Keratinocyte (primary cell): ENCODE data around the gene ANKRD18B.
"Not testable (repeated sequence)": the region's sequence is repeated elsewhere in the genome, so short reads cannot be mapped to it uniquely, and the experiment has no call there.

ENCODE experiments used
- EZH2 ChIP-seq: IDR thresholded peaks from one replicate; pipeline ENCODE4 v1.6.1; 2012; ENCODE audit warnings: inconsistent platforms, mild to moderate bottlenecking, low read length, moderate library complexity
- TF ChIP-seq, protein P1 (sequence below), 3 experiments: IDR thresholded peaks in 1 of 3; conservative IDR thresholded peaks in 1 of 3; optimal IDR thresholded peaks in 1 of 3; 2 replicates in 2 of 3; 3 replicates in 1 of 3; pipeline versions ENCODE3 to v1.5.1; 2011; ENCODE audit warnings: low read length in 3 of 3, mild to moderate bottlenecking in 3 of 3, moderate library complexity in 2 of 3, control low read depth in 1 of 3, inconsistent platforms in 1 of 3; ENCODE audit not compliant: insufficient read depth in 2 of 3; ENCODE audit errors: extremely low read depth in 1 of 3

DNA sequence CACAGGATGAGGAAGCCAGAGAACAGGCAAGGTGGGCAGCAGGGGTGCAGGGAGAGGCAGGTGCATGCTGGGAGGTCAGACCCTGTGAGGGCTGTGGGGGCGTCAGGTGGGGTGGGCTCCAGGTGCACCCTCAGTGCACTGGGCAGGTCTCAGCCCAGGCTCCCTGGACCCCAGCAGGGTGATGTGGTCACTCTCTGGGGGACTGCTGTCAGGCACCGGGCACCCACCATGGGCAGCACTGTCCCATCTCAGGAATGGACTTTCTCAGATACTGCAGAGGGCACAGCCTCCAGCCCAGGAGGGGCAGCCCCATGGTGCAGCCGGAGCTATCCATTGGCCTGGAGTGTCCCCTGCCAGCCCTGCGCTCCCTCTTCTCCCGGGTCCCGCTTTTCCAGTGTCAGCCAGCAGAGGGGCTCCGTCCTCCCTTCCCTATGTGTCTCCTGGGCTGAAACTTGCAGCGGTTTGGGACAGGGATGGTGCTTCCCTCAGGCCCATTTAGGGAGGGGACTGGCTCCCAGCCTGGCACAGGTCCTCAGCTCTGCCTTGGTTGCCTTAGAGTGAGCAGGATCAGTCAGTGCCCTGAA, 74.8 kb downstream of the ANKRD18B start:
- TF ChIP-seq, protein P1, sequence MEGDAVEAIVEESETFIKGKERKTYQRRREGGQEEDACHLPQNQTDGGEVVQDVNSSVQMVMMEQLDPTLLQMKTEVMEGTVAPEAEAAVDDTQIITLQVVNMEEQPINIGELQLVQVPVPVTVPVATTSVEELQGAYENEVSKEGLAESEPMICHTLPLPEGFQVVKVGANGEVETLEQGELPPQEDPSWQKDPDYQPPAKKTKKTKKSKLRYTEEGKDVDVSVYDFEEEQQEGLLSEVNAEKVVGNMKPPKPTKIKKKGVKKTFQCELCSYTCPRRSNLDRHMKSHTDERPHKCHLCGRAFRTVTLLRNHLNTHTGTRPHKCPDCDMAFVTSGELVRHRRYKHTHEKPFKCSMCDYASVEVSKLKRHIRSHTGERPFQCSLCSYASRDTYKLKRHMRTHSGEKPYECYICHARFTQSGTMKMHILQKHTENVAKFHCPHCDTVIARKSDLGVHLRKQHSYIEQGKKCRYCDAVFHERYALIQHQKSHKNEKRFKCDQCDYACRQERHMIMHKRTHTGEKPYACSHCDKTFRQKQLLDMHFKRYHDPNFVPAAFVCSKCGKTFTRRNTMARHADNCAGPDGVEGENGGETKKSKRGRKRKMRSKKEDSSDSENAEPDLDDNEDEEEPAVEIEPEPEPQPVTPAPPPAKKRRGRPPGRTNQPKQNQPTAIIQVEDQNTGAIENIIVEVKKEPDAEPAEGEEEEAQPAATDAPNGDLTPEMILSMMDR (optimal IDR thresholded peaks at IDR 0.05 in 1 of 3, IDR thresholded peaks at IDR 0.05 in 1 of 3, conservative IDR thresholded peaks at IDR 0.05 in 1 of 3; ENCODE audit: extremely low read depth in 1 of 3, insufficient read depth in 2 of 3, low read length in 3 of 3), result not testable (repeated sequence)
- not testable (repeated sequence) for TF ChIP-seq EZH2
